SK-N-SH (cell line): ENCODE results near the gene NDUFS8. TPM values are rescaled to one million over a fixed set of nuclear protein-coding genes. Genes with fewer than 3 reads are reported as not detected.

Source experiments
- CTCF ChIA-PET: fragments of 300-600, 350-600 bp; formaldehyde crosslinking; extraction: SDS; loops from one replicate; lab custom pipeline; 2021; lab: Yijun Ruan, JAX
- POLR2A ChIA-PET: fragments of 350-600 bp; sonication (Branson Sonifier 250); formaldehyde crosslinking; extraction: SDS; loops from one replicate; lab custom pipeline; 2020; ENCODE audit warnings: antibody characterized with exemption, inconsistent platforms; lab: Yijun Ruan, JAX
- DNase-seq: peaks from one replicate; pipeline ENCODE4 v3.0.0; 2012
- H2AFZ ChIP-seq: fragments of 200-600 bp; sonication (generic); 2 replicates; pipeline ENCODE4 v1.8.1; 2016; ENCODE audit warnings: antibody characterized with exemption, mild to moderate bottlenecking, low read depth
- H3F3A ChIP-seq: fragments of 200-600 bp; sonication (generic); replicated peaks from 2 replicates; pipeline ENCODE3; 2016; ENCODE audit warnings: antibody characterized with exemption, mild to moderate bottlenecking; ENCODE audit not compliant: insufficient read depth
- H3K27ac ChIP-seq, 2 experiments: fragments of 200-500 bp in 1 of 2; fragments of 200-600 bp in 1 of 2; sonication (Bioruptor generic) in 1 of 2; sonication (generic), shearing (Covaris generic) in 1 of 2; 2 replicates each; pipeline versions ENCODE4 v1.5.1 to v1.6.1; 2014 to 2016; ENCODE audit warnings: low read depth in 2 of 2, inconsistent platforms in 1 of 2, low read length in 1 of 2, mild to moderate bottlenecking in 1 of 2, mixed read lengths in 1 of 2
- H3K27me3 ChIP-seq: fragments of 200-600 bp; sonication (generic), shearing (Covaris generic); 2 replicates; pipeline ENCODE4 v1.6.1; 2016; ENCODE audit warnings: mixed run types; ENCODE audit not compliant: insufficient read depth
- H3K36me3 ChIP-seq, 2 experiments: fragments of 200-500 bp in 1 of 2; fragments of 200-600 bp in 1 of 2; sonication (Bioruptor generic) in 1 of 2; sonication (generic) in 1 of 2; replicated peaks in 1 of 2; 2 replicates each; pipeline versions ENCODE3 to v1.5.1; 2014 to 2016; ENCODE audit warnings: low read length in 1 of 2, mild to moderate bottlenecking in 1 of 2; ENCODE audit not compliant: insufficient read depth in 2 of 2, control insufficient read depth in 1 of 2
- H3K4me1 ChIP-seq, 2 experiments: fragments of 200-500 bp in 1 of 2; fragments of 200-600 bp in 1 of 2; sonication (Bioruptor generic) in 1 of 2; sonication (generic), shearing (Covaris generic) in 1 of 2; 2 replicates each; pipeline versions ENCODE4 v1.5.1 to v1.6.1; 2014 to 2016; ENCODE audit warnings: low read depth in 1 of 2, low read length in 1 of 2, mixed run types in 1 of 2; ENCODE audit not compliant: insufficient read depth in 2 of 2, control insufficient read depth in 1 of 2
- H3K4me2 ChIP-seq: fragments of 200-600 bp; sonication (generic), shearing (Covaris generic); 2 replicates; pipeline ENCODE4 v1.6.1; 2017; ENCODE audit warnings: mixed run types
- H3K4me3 ChIP-seq, 2 experiments: fragments of 200-500 bp in 1 of 2; fragments of 200-600 bp in 1 of 2; sonication (Bioruptor generic) in 1 of 2; sonication (generic), shearing (Covaris generic) in 1 of 2; 2 replicates each; pipeline versions ENCODE4 v1.5.1 to v1.8.1; 2014 to 2016; ENCODE audit warnings: low read depth in 2 of 2, inconsistent platforms in 1 of 2, low read length in 1 of 2, mild to moderate bottlenecking in 1 of 2, mixed read lengths in 1 of 2, moderate library complexity in 1 of 2
- H3K79me2 ChIP-seq: fragments of 200-600 bp; sonication (generic); 2 replicates; pipeline ENCODE4 v1.8.1; 2017; ENCODE audit warnings: mild to moderate bottlenecking; ENCODE audit not compliant: insufficient read depth
- H3K9ac ChIP-seq: fragments of 200-600 bp; sonication (generic); 2 replicates; pipeline ENCODE4 v1.6.1; 2017; ENCODE audit warnings: mixed run types
- H3K9me2 ChIP-seq: fragments of 200-600 bp; sonication (generic); 2 replicates; pipeline ENCODE4 v1.6.1; 2017; ENCODE audit warnings: mixed run types
- H3K9me3 ChIP-seq: fragments of 200-600 bp; sonication (generic); 2 replicates; pipeline ENCODE4 v1.6.1; 2017; ENCODE audit warnings: mixed run types, mild to moderate bottlenecking, moderate library complexity
- H4K20me1 ChIP-seq: fragments of 200-600 bp; sonication (generic); 2 replicates; pipeline ENCODE4 v1.6.1; 2017; ENCODE audit warnings: mild to moderate bottlenecking, mixed run types; ENCODE audit not compliant: insufficient read depth
- FOXM1 ChIP-seq: IDR thresholded peaks from 2 replicates; pipeline ENCODE4 v1.4.0; 2012; ENCODE audit warnings: low read depth, mild to moderate bottlenecking
- PBX3 ChIP-seq: IDR thresholded peaks from 2 replicates; pipeline ENCODE4; 2012
- REST ChIP-seq: IDR thresholded peaks from 2 replicates; pipeline ENCODE4 v1.6.1; 2012; ENCODE audit warnings: mild to moderate bottlenecking, low read depth, low read length, moderate library complexity
- WGBS: methylation state at CpG from one replicate; pipeline ENCODE4 v1.1.6; 2017; ENCODE audit warnings: low lambda C conversion rate; 5-methylcytosine and 5-hydroxymethylcytosine counted together
- polyA plus RNA-seq, 3 experiments: library from polyadenylated mRNA; depleted of rRNA; stranded (reverse); fragments of >200 nt; gene quantifications; 2 replicates each; pipeline ENCODE4 v1.2.3, GENCODE V29; 2012

Gene NDUFS8
- polyA plus RNA-seq, 1 of the 3 experiments (the other 2 are of a cell fraction) = 123 TPM

GRCh38 chr11:68036717-68037239 lies 6.3 kb downstream of the NDUFS8 start:
- WGBS = 86% methylated on average over 12 of the region's 14 CpGs
- CTCF ChIA-PET = interaction anchor here (1.0 kb wide), 1 partner anchor 170 kb away, joined by 5 read pairs; no protein-coding TSS in a partner anchor

More at GRCh38 chr11:68036717-68037239, 6.3 kb downstream of the NDUFS8 start:
- H3K4me2 ChIP-seq = no peak overlapping the region
- peaks cover 14 to 19% of the 10 kb centered on the region in 2 experiments for H3K36me3 ChIP-seq
- peaks cover 12% of the 10 kb centered on the region for H3F3A ChIP-seq
- H3K9me2 ChIP-seq = no peaks in the 10 kb centered on the region
- H3K79me2 ChIP-seq = peaks cover 10% of the 10 kb centered on the region
- no peak overlapping the region for H3K4me3 ChIP-seq
- no peak for DNase-seq
- POLR2A ChIA-PET = interaction anchor here (1.5 kb wide), 1 partner anchor 16 kb away, joined by 5 read pairs; no protein-coding TSS in a partner anchor
- H4K20me1 ChIP-seq = no peaks in the 10 kb centered on the region
- TF ChIP-seq PBX3 (no peak), FOXM1 (no peak), REST (no peak)
- no peak overlapping the region; a peak in 1 of 4 replicates for H3K27ac ChIP-seq
- no peaks in the 10 kb centered on the region for H3K27me3 ChIP-seq
- no peak overlapping the region for H3K9ac ChIP-seq
- H2AFZ ChIP-seq = no peak overlapping the region
- no peaks in the 10 kb centered on the region for H3K9me3 ChIP-seq
- H3K4me1 ChIP-seq = peaks cover 12 to 25% of the 10 kb centered on the region in 2 experiments; a peak in 2 of 4 replicates
